NCI-H1436 treated with DMSO at 0.1 percent for 48 hours (cell line): ENCODE measurements around the gene EMC8.
"Not testable (repeated sequence)": the region's sequence is repeated elsewhere in the genome, so short reads cannot be mapped to it uniquely, and the experiment has no call there.

Source experiments
- DNase-seq: peaks from one replicate; lab custom pipeline; 2025; lab: John Stamatoyannopoulos, UW

The EMC8 gene

DNA sequence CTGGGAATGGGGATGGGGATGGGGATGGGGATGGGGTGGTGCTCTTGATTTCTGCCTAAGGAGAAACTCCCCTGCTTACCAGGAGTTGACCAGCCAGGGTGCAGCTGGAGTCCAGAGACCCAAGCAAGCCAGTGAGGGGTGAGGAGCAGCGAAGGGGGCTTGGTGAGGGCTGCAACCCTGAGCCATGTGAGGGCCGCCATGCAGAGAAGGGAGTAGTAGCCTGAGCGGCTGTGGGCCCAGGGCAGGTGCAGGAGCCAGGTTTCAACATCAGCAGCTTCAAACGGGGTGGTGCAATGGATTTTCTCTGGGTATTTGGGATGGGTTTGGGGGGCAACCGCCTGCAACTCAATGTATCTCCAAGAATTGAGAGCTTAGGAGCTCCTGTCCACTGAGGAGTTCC lies 35.4 kb upstream of the EMC8 start:
- DNase-seq, result no peak

DNA sequence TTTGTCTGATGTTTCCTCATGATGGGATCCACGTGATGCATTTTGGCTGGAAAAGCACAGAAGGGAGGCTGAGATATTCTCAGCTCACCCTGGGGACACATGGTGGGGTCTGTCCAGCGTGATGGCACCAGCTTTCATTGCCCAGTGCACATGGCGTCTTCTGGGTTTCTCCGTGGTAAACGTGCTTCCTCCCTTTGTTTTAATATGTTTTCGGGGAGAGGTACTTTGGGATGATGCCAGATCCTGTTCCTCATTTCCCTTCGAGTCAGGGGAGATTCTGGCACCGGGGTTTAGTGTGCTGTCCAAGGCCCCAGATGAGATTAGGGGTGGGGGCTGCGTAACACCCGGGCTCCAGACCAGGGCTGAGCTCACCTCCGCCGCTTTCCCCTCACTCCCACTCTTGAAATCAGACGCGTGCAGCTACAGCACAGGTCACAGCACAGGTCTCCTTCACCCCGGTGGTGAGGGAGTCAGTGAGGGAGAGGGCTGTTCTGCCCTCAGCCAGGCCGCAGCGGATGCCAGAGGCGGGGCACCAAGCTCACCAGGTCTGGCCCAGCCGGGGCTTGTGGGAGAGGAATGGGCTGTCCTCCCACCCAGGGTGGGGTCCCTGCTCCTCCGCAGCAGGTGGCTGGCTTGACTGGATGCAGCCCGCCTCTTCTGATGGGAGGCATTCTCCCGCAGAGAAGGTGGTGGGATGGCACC lies 34.0 kb upstream of the EMC8 start:
- DNase-seq, result no peak

DNA sequence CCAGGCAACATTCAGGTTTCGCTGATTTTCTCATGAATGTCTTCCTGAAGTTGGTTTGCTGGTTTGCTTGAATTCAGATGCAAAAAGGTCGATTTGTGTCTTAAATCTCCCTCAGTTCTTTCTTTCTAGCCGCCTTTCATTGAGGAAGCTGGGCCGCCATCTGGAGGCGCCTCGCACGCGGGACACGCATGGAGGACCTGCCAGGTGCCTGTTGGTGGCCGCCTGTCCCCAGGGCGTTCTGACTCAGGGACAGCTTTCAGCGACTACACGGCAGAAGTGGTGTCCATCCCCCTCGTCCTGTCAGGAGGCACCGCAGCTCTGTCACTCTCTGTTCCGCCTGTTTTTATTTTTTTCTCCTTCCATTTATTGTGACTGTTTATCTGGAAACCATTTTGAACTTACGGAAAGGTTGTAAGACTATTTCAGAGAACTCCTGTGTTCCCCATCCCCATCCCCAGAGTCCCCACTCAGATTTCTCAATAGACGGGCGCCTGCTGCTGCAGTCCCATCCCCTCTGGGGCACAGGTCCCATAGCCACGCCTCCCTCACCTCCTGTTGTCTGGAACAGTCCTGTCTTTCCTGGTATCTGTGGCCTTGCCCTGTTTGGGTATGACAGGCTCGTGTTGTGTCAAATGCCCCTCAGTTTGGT lies 33.4 kb upstream of the EMC8 start:
- DNase-seq, result no peak

DNA sequence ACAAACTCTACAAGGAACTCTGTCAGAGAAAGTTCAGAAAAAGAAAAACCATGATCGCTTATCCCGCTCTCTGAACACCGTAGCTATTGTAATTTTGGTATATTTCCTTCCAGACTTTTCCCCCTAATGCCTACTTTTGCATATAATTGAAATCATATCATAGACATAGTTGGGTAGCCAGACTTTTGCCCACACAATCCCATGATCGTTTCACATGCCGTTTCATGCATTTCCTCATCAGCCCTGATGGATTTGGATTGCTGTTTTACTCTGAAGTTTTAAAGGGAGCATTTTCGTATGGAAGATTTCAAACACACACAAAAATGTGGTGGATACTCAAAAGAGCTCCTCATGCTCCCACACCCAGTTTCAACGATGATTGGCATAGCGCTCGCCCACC lies 31.5 kb upstream of the EMC8 start:
- no peak for DNase-seq

DNA sequence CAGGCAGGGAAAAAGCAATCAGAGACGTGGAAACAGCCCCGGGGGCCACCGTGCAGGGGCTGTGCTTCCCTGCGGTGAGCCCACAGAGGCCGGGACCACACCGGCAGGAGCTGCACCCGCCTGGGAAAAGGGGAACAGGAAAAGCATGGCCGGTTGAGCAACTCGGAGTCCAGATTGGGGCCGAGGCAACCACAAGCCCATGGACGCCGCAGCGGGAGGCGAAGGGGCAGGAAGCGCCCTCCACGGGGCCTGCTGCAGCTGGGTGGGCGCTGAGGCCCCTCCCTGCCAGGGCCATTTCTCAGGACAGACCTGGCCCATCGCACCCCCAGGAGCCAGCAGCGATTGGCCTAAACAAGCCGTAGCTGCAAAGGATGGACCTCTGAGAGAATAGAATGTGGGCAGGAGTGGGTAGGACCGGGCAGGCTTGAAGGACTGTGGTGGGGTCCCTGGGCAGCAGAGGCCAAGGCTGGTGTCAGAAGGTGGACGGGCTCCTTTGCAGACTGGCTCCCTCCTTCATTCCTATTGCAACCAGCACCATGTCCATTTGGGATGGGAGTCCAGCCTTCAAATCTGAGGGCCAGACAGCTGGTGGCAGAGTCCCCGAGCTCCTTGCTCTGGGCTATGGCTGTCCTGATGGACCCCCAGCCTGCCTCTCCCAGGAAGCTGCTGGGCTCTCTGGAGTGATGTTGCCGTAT lies 30.6 kb upstream of the EMC8 start:
- no peak for DNase-seq

DNA sequence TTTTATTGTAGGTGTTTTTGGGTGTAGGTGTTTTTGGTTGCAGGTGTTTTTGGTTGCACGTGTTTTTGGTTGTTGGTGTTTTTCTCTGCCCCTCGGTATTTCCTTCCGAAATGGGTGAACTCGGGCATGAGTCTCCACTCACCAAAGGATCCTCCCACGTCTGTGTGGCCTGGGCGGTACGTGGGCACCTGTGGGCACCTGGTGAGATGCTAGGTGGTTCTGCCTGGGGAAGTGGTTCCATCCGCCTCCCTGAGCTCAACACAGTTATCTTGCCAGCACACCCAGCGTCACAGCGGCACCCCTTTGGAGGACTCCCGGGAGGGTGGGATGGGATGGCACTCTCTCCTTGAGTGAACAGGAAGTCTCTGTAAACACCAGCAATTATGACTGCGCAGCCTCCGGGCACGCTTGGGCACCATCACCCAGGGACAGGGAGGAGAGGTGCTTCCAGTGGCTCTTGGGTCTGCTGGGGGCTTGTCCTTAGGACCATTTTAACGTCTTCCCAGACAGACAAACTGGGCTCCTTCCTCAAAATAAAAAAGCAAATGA lies 29.9 kb upstream of the EMC8 start:
- no peak for DNase-seq

DNA sequence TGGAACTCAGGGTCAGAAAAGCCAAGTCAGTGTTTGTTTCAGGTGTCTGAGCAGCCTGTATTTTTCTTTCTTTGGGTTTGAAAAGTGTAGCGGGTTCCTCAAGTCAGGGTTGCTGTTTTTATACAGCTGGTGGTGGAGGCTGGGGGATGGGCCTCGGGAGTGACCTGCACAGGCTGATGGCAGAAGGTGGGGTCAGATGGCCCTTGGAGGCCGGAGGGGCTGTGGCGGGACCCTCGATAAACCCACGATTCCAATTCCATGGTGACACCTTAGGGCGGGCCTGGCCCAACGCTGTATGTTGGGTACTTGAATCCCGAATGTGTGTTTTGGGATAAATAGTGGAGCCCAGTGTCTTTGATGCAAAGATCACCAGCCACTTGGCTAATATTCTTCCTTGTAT lies 28.8 kb upstream of the EMC8 start:
- DNase-seq, result no peak

DNA sequence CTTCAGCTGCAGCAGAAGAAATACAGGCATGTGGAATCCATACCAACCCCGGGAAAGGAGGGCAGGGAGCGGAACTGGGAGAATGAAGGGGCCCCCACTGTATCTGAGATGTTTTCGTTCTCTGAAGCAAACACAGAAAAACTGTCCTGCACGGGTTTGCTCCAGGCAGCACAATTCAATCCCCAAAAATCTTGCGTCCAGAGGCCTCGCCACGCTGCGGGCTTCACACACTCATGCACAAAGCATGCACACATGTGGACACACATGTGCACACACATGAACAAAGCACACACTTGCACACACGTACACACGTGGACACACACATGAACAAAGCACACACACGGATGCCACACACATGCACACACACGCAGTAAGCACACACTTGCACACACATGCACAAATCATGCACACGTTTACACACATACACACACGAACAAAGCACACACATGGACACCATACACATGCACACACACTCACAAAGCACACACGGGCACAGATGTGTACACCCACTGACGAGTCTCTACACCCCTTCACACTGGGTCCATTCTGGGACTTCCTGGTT lies 27.4 kb upstream of the EMC8 start:
- no peak for DNase-seq

DNA sequence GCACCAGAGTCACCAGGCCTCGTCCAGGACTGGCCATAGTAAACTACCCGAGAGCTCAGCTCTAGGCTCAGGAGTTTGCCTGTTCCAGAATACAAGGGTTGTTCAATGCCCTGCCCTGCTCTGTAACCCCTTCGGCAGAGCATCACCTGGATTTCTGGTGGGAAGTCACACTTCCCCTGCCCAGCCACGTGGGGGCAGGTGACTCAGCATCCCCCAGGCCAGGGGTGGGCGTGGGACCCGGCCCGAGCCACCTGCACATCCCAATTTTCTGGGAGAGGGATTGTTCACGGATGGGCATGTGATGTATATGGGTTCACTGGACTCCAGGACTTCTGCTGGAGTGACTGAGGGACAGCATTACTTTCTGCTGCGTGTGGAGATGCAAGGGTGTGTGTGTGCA lies 26.0 kb upstream of the EMC8 start:
- no peak for DNase-seq

DNA sequence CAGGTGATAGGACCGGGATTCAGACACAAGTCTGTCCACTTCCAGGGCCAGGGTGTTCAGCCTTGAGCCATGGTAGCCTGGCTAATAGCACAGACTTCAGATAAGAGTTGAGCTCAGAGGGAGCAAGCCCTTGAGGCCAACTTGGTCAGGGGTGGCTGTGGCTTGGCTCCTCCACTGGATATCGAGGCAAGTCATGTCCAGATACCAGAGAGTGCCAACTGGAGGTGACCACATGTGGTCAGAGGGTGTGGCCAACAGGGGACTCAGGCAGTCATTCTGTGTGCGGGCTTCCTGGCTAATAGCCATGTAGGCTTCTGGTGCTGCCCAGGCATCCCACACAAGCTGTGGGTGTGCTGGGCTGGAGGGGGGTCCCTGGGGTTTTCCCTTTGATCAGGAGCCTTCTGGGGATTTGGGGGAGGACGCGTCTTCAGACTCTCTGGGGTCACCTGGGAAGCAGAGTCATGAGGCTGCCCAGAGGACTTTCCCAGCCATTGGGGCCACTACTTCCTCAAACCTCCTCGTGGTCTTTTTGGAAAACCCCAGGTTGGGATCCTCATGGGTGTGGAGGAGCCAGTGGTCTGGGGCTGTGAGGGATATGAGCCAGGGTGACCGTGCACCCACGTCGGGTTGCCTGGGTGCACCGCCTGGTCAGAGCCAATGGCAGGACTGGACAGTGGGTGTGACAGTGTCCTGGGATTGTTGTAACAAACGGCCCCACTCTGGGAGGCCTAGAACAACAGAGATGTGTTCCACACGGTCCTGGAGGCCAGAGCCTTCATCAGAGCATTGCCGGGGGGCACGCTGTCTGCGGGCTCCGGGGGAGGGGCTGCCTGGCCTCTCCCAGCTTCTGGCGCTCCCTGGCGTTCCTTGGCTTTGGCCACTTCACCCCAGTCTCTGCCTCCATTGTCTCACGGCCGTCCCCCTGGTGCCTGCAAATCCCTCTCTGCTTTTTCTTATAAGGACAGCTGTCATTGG lies 25.1 kb upstream of the EMC8 start:
- DNase-seq, result no peak

DNA sequence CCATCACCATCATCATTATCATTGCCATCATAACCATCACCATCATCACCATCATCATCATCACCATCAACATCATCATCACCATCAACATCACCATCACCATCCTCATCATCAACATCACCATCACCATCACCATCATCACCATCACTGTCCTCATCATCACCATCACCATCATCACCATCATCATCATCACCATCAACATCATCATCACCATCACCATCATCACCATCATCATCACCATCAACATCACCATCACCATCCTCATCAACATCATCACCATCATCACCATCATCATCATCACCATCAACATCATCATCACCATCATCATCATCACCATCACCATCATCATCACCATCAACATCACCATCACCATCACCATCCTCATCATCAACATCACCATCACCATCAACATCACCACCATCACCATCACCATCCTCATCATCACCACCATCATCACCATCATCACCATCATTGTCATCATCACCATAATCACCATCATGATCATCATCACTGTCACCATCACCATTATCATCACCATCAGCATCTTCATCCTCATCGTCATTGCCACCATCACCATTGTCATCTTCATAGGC lies 24.1 kb upstream of the EMC8 start:
- no peak for DNase-seq

DNA sequence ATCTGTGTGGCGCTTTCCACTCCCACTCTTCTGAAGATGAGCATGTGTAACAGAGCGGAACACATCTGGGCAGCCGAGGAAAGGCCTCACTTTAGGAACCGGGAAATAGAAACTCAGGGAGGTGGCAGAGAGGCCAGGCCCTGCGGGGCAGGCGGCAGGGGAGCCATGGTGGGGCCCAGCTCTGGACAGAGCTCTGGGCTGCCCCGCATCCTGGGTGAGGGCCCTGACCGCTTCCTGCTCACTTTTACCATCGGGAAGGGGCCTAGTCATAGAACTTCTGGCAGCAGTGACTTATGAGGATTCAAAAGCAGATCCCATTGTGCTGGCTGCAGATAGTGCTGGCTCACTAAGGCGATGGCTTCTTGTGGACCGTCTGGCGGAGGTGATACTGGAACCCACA lies 22.8 kb upstream of the EMC8 start:
- no peak for DNase-seq

DNA sequence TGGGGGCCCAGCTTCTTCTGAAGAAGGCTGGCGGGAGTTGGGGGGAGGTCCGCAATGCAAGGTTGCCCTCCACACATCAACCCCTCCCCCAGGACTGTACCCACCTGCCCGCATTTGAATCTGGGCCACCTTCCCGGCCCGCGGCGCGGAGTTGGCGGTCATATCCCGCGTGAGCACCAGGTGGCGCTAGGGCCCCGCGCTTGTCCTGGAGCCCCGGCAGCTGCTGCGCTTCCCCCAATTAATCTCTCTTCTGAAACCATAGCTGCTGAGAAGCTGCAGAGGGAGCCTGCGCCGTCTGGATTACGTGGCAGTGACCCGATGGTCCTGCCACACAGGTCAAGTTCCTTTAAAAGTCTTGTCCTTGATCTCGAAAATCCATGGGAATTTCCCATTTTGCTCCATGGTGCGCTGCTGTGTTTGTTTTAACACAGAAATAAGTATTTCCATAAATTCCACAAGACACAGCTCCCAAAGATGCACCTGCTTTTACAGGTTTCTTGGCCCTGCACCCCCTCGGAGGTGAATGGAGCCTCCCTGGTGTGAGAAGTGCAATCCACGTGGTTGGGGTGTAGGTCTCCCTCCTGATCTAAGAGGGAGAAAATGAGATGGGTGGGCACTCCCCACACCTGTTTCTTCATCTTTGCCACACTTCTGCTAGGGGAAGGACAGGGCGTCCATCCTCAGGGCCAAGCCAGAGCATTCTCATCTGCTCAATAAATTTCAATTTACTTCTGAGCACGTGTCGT lies 22.2 kb upstream of the EMC8 start:
- DNase-seq, result peak; percentile 41

DNA sequence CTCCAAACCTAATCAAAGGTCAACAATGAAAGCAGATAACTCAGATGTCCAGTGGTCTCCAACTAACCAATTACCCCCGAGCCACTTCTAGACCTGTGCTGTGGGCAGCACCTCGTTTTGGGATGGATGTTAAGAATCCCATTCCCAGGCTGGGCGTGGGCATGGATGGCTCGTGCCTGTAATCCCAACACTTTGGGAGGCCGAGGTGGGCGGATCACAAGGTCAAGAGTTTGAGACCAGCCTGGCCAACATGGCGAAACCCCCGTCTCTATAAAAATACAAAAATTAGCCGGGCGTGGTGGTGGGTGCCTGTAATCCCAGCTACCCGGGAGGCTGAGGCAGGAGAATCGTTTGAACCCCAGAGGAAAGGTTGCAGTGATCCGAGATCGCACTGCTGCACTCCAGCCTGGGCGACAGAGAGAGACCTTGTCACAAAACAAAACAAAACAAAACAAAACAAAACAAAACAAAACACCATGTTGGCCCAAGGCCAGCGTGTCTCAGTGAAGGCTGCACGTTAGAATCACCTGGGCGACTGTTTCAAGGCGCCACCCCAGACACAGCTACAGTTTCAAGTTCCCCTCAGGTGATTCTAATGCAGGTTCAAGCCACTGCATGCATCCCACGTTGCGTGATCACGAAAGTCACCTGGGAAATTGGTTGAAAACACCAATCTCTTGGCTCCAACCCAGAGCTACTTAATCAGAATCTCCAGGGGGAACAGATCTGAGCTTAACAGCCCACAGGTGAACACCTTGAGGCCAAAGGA lies 21.4 kb upstream of the EMC8 start:
- no peak for DNase-seq

DNA sequence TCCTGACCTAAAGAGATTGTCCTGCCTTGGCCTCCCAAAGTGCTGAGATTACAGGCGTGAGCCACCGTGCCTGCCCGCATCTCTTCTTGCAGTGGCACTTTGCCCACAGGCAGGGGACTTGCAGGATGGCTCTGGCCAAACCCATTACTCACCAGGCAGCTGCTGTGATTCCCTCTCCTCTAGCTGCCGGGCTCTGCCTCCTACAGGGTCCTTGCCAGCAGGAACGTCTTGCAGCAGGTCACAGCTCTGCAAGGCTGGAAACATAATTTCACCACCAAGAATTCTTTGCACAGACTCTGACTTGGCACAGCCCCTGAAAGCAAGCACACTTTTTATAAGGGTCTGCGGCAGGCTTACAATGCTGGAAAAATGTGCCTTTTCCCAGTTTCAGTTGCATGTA lies 20.4 kb upstream of the EMC8 start:
- DNase-seq, result no peak

DNA sequence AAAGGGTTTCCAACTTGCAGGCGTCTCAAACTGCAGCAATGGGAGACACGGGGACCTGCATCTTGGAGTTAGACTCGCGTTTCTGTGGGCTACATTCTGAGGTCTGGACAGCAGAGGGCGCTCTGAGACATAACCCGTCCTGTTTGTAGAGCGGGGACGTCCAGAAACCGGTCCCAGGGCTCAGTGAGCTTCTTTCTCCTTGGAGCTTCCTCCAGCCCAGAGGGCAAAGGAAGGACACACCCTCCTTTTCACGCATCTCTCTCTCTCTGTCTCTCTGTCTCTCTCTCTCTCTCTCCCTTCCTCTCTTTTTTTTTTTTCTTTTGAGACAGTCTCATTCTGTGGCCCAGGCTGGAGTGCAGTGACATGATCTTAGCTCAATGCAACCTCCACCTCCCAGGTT lies 19.9 kb upstream of the EMC8 start:
- no peak for DNase-seq

DNA sequence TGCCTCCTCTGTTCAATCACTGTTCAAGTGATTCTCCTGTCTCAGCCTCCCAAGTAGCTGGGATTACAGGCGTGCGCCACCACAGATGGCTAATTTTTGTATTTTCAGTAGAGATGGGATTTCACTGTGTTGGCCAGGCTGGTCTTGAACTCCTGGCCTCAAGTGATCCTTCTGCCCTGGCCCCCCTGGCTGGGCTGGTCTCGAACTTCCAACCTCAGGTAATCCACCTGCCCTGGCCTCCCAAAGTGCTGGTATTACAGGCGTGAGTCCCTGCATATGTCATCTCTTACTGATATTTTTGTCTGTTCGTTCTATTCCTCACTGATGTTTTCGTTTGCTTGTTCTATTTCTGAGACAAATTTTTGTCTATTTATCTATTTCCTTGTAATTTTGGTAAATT lies 17.9 kb upstream of the EMC8 start:
- not testable (repeated sequence) for DNase-seq

DNA sequence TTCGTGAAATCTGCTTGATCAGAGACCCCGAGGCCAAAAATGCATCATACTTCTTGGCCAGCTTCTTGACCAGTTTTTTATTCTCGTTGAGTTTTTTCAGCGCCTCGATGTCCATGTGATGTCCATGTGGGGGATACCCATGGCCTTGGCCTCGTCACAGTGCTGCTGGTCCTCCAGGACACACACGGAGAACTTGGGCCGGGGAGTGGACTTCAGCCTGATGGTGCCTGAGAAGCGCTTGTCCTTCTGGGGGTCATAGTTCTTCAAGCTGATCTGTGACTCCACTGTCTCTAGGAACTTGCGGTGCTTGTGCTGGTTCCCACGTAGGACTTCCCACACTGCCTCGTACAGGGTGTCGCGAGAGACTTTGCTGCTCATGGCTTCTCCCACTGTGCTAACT lies 16.8 kb upstream of the EMC8 start:
- DNase-seq, result no peak

DNA sequence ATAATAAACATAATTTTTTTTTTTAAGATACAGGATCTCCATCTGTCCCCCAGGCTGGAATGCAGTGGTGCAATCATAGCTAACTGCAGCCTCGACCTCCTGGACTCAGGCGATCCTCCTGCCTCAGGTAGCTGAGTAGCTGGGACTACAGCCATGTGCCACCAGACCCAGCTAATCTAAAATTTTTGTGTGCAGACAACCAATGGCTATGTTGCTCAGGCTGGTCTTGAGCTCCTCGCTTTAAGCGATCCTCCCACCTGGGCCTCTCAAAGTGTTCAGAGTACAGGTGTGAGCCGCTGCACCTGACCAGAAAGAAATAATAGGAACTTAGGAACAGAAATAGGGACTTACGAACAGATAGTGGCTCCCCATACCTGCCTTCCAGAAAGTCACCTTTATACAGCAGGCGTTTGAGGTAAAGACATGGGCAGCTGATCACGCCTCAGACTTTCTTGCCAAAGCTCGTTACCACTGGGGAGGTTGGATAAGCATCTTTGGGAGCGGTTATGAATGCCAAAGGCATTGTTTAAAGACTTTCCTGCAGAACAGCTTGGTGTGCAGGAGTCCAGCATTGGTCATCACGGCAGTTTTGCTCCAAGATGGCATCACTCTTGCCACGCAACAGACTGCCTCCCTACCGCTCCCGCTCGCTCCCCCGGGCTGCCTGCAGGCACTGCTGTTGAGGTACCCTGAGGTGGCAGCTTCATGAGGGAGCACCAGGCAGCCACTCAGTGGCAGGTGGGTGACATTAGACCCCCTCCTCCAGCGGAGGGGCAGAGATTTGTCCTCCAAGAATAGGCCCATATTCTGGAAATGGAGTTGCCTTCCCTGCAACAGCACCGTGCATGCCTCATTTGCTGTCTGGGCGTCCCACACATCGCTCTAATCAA lies 13.7 kb upstream of the EMC8 start:
- no peak for DNase-seq
